Neural cell (in vitro differentiated cells): ENCODE measurements around the gene RNF181. TPM values are rescaled to one million over a fixed set of nuclear protein-coding genes. Genes with fewer than 3 reads are reported as not detected.

Experiments
- H2AFZ ChIP-seq: fragments of 200-600, 300-800 bp; sonication (generic), shearing (Covaris generic); 2 replicates; pipeline ENCODE4 v1.6.0; 2014; ENCODE audit warnings: low read depth, mild to moderate bottlenecking, antibody characterized with exemption, low read length, moderate library complexity
- H3F3A ChIP-seq: fragments of 200-600 bp; shearing (Covaris generic); 2 replicates; pipeline ENCODE4 v1.6.1; 2016; ENCODE audit warnings: mild to moderate bottlenecking, moderate library complexity, mixed read lengths, antibody characterized with exemption, low read length; ENCODE audit not compliant: insufficient read depth, poor library complexity, severe bottlenecking
- H3K27ac ChIP-seq: fragments of 200-600, 300-800 bp; sonication (generic), shearing (Covaris generic); 2 replicates; pipeline ENCODE4 v1.5.1; 2014; ENCODE audit warnings: mild to moderate bottlenecking, low read length, moderate library complexity
- H3K27me3 ChIP-seq: fragments of 300-800, 200-600 bp; sonication (generic), shearing (Covaris generic); 2 replicates; pipeline ENCODE4 v1.6.0; 2014; ENCODE audit warnings: mild to moderate bottlenecking, low read depth, low read length, moderate library complexity; ENCODE audit not compliant: insufficient read depth
- H3K36me3 ChIP-seq: fragments of 300-800, 200-600 bp; sonication (generic), shearing (Covaris generic); 2 replicates; pipeline ENCODE4 v1.5.1; 2014; ENCODE audit warnings: mild to moderate bottlenecking, antibody characterized with exemption, low read length, moderate library complexity; ENCODE audit not compliant: insufficient read depth
- H3K4me2 ChIP-seq: fragments of 300-800, 200-600 bp; sonication (generic), shearing (Covaris generic); 2 replicates; pipeline ENCODE4 v1.6.0; 2014; ENCODE audit warnings: mild to moderate bottlenecking, low read length
- H3K4me3 ChIP-seq: fragments of 300-800, 200-600 bp; sonication (generic), shearing (Covaris generic); 2 replicates; pipeline ENCODE4 v1.5.1; 2014; ENCODE audit warnings: mild to moderate bottlenecking, low read length, moderate library complexity
- H3K79me2 ChIP-seq: fragments of 200-600 bp; shearing (Covaris generic); replicated peaks from 2 replicates; pipeline ENCODE4 v1.6.0; 2014; ENCODE audit warnings: mild to moderate bottlenecking, low read length, moderate library complexity; ENCODE audit not compliant: insufficient read depth
- H3K9ac ChIP-seq: fragments of 300-800, 200-600 bp; sonication (generic), shearing (Covaris generic); 2 replicates; pipeline ENCODE4 v1.6.1; 2016; ENCODE audit warnings: mild to moderate bottlenecking, low read length, mixed read lengths
- H3K9me2 ChIP-seq: fragments of 200-600 bp; shearing (Covaris generic); 2 replicates; pipeline ENCODE4 v1.6.1; 2016; ENCODE audit warnings: mild to moderate bottlenecking, low read length, mixed read lengths; ENCODE audit not compliant: insufficient read depth
- H3K9me3 ChIP-seq: fragments of 200-600, 300-800 bp; sonication (generic), shearing (Covaris generic); 2 replicates; pipeline ENCODE4 v1.6.1; 2016; ENCODE audit warnings: mild to moderate bottlenecking, mixed run types, low read length, moderate library complexity, mixed read lengths
- H4K20me1 ChIP-seq: fragments of 200-600 bp; shearing (Covaris generic); 2 replicates; pipeline ENCODE4 v1.6.1; 2016; ENCODE audit warnings: mild to moderate bottlenecking, mixed run types; ENCODE audit not compliant: insufficient read depth
- CTCF ChIP-seq: fragments of 450-650 bp; IDR thresholded peaks from 2 replicates; pipeline ENCODE4 v1.5.1; 2014; ENCODE audit warnings: antibody characterized with exemption, mild to moderate bottlenecking, moderate library complexity; ENCODE audit not compliant: poor library complexity, severe bottlenecking
- EP300 ChIP-seq: fragments of 450-650 bp; conservative IDR thresholded peaks from 2 replicates; pipeline ENCODE4 v1.6.1; 2014; ENCODE audit warnings: antibody characterized with exemption, mild to moderate bottlenecking, moderate library complexity; ENCODE audit not compliant: poor library complexity, severe bottlenecking
- EZH2 ChIP-seq: fragments of 200-600, 300-800 bp; shearing (Covaris generic), sonication (generic); IDR thresholded peaks from 2 replicates; pipeline ENCODE4 v1.6.1; 2014; ENCODE audit warnings: antibody characterized with exemption, low read length, borderline replicate concordance, mild to moderate bottlenecking; ENCODE audit not compliant: insufficient read depth, poor library complexity, severe bottlenecking
- MXI1 ChIP-seq: fragments of 450-650 bp; conservative IDR thresholded peaks from 2 replicates; pipeline ENCODE4 v1.6.1; 2014; ENCODE audit warnings: antibody characterized with exemption, mild to moderate bottlenecking; ENCODE audit not compliant: poor library complexity, severe bottlenecking
- POLR2AphosphoS5 ChIP-seq: IDR thresholded peaks from 2 replicates; pipeline ENCODE4 v1.6.1; 2012
- RAD21 ChIP-seq: fragments of 450-650 bp; conservative IDR thresholded peaks from 2 replicates; pipeline ENCODE4 v1.6.1; 2014; ENCODE audit warnings: antibody characterized with exemption, mild to moderate bottlenecking, moderate library complexity
- REST ChIP-seq: IDR thresholded peaks from 2 replicates; pipeline ENCODE4 v1.6.1; 2012; ENCODE audit warnings: borderline replicate concordance
- SMC3 ChIP-seq: fragments of 450-650 bp; conservative IDR thresholded peaks from 2 replicates; pipeline ENCODE4 v1.6.1; 2014; ENCODE audit warnings: antibody characterized with exemption, mild to moderate bottlenecking, moderate library complexity; ENCODE audit not compliant: poor library complexity
- TAF1 ChIP-seq: IDR thresholded peaks from 2 replicates; pipeline ENCODE4 v1.6.1; 2012; ENCODE audit warnings: low read depth
- polyA plus RNA-seq: library from polyadenylated mRNA; depleted of rRNA; stranded (reverse); fragments of >200 nt; gene quantifications from 2 replicates; pipeline ENCODE4 v1.2.3, GENCODE V29; 2014

Gene RNF181
- polyA plus RNA-seq, 1 donor from 2014 or later, result 330 TPM

DNA sequence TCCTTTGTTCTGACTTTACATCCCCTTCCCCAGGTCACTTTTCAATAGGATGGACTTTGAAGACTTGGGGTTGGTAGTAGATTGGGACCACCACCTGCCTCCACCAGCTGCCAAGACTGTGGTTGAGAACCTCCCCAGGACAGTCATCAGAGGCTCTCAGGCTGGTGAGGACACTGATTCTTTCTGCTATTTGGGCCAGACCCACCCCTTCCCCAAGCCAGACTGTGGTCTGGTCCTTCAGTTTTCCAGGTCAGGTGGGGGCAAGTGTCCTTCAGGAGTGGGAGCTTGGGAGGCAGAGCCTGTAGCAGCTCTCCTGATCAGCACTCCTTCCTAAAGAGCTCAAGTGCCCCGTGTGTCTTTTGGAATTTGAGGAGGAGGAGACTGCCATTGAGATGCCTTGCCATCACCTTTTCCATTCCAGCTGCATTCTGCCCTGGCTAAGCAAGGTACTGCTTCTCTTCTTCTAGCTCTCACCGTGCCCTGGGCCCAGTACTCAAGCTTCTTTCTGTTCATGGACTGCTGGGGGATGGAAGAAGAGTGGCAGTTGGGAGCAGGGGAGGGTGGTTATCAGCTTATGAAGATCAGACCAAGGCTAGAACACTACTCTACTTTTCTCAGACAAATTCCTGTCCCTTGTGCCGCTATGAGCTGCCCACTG, 1.1 kb downstream of the RNF181 start:
- no peaks in the 10 kb centered on the region for H3K9me2 ChIP-seq
- H3K27ac ChIP-seq, result no peak overlapping the region
- H3K79me2 ChIP-seq, result peaks cover 11% of the 10 kb centered on the region
- peak overlapping the region; percentile 85 for H3K4me3 ChIP-seq
- no peaks in the 10 kb centered on the region for H3K36me3 ChIP-seq
- no peaks in the 10 kb centered on the region for H3K9me3 ChIP-seq
- H3K9ac ChIP-seq, result peak overlapping the region; percentile 89
- H2AFZ ChIP-seq, result no peak overlapping the region
- H3F3A ChIP-seq, result no peaks in the 10 kb centered on the region
- H3K27me3 ChIP-seq, result no peaks in the 10 kb centered on the region
- TF ChIP-seq RAD21 (no peak), MXI1 (no peak), CTCF (no peak), SMC3 (no peak), EZH2 (no peak), EP300 (no peak), REST (no peak), POLR2AphosphoS5 (no peak), TAF1 (no peak)
- no peaks in the 10 kb centered on the region for H4K20me1 ChIP-seq
- H3K4me2 ChIP-seq, result peak overlapping the region; percentile 47

DNA sequence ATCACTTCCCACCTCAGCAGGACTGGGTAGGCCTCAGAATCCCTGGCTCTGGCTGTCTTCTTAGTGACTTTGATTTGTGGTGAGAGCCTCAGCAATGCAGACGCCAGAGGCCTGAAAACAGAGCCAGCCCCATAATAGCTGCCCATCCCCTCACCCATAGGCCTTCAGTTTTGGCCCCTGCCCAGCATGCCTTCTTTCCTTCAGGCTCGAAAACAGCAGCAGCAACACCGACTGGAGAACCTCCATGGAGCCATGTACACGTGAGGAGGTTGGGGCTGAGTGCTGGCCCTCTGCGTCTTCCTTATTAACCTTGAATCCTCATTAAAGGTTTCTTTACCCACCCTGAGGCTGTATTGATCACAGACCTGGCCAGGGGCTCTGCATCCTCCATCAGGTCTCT, 1.7 kb downstream of the RNF181 start:
- H3K27ac ChIP-seq, result no peak overlapping the region
- no peaks in the 10 kb centered on the region for H3K36me3 ChIP-seq
- no peaks in the 10 kb centered on the region for H3K27me3 ChIP-seq
- H3K9ac ChIP-seq, result no peak overlapping the region
- no peaks in the 10 kb centered on the region for H3F3A ChIP-seq
- H3K9me2 ChIP-seq, result no peaks in the 10 kb centered on the region
- TF ChIP-seq CTCF, result no peak
- H3K79me2 ChIP-seq, result peaks cover 11% of the 10 kb centered on the region
- H2AFZ ChIP-seq, result no peak overlapping the region
- H4K20me1 ChIP-seq, result no peaks in the 10 kb centered on the region
- peak overlapping the region; percentile 85 for H3K4me3 ChIP-seq
- H3K9me3 ChIP-seq, result no peaks in the 10 kb centered on the region
- no peak overlapping the region for H3K4me2 ChIP-seq
